ENCODE measurements around the gene MAML2. TPM values are rescaled to one million over a fixed set of nuclear protein-coding genes. Genes with fewer than 3 reads are reported as not detected.

The MAML2 gene
- total RNA-seq, 1 experiment from 2014 or later, result 2.7 TPM

DNA sequence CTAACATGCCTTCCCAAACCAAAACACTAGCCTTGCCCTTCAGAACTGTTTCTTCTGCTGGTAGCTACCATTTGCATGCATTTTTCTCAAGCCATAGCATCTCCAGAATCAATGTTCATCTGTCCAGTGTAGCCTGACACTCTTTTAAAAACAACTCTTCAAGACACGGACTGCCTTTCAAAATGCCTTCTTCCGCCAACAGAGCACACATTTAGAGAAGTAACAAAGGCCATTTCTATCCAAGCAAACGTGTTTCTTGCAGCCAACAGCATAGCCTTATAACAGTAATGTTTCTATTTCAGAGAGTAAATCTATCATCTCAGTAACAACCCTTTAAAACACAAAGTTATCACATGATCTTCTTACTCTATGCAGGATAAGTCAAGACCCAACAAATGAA, 275.8 kb downstream of the MAML2 start:
- no peak for DNase-seq
- no peak overlapping the region for H3K14ac ChIP-seq (ENCODE audit: insufficient read depth, low read length)

More for the DNA sequence above, 275.8 kb downstream of the MAML2 start:
- no peaks in the 10 kb centered on the region for H3K23me2 ChIP-seq (ENCODE audit: insufficient read length, low read depth, low read length, poor library complexity, severe bottlenecking)
- H2AK5ac ChIP-seq (ENCODE audit: insufficient read length, low read length), result no peak overlapping the region
- no peak overlapping the region for H3K9ac ChIP-seq (ENCODE audit: extremely low read depth, insufficient read length, low read length)
- no peak overlapping the region for H3T11ph ChIP-seq (ENCODE audit: low read length)
- H2AFZ ChIP-seq (ENCODE audit: low read length), result no peak overlapping the region
- H3K79me1 ChIP-seq (ENCODE audit: insufficient read depth, low read depth, low read length, poor library complexity, severe bottlenecking), result no peaks in the 10 kb centered on the region
- no peaks in the 10 kb centered on the region for H3K9me3 ChIP-seq (ENCODE audit: control insufficient read depth, low read depth, low read length)
- no peak overlapping the region for H2BK120ac ChIP-seq (ENCODE audit: low read depth, low read length, poor library complexity, severe bottlenecking)
- no peaks in the 10 kb centered on the region for H3K27me3 Mint-ChIP-seq (ENCODE audit: low read depth)
- peaks cover 0 to 3% of the 10 kb centered on the region in 2 experiments; a peak in 2 of 4 replicates for H3K4me1 Mint-ChIP-seq
- H3K36me3 Mint-ChIP-seq (ENCODE audit: insufficient read depth in 1 of 3, low read depth in 3 of 3), result no peaks in the 10 kb centered on the region
- TF ChIP-seq, protein P1, sequence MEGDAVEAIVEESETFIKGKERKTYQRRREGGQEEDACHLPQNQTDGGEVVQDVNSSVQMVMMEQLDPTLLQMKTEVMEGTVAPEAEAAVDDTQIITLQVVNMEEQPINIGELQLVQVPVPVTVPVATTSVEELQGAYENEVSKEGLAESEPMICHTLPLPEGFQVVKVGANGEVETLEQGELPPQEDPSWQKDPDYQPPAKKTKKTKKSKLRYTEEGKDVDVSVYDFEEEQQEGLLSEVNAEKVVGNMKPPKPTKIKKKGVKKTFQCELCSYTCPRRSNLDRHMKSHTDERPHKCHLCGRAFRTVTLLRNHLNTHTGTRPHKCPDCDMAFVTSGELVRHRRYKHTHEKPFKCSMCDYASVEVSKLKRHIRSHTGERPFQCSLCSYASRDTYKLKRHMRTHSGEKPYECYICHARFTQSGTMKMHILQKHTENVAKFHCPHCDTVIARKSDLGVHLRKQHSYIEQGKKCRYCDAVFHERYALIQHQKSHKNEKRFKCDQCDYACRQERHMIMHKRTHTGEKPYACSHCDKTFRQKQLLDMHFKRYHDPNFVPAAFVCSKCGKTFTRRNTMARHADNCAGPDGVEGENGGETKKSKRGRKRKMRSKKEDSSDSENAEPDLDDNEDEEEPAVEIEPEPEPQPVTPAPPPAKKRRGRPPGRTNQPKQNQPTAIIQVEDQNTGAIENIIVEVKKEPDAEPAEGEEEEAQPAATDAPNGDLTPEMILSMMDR (conservative IDR thresholded peaks at IDR 0.05), result no peak
- H3K4ac ChIP-seq (ENCODE audit: low read depth, low read length), result no peak overlapping the region
- no peak overlapping the region for H4K5ac ChIP-seq (ENCODE audit: insufficient read length, low read depth, low read length)
- H2BK20ac ChIP-seq (ENCODE audit: low read depth, low read length, poor library complexity, severe bottlenecking), result no peak overlapping the region
- no peak overlapping the region for H2BK12ac ChIP-seq (ENCODE audit: insufficient read length, low read depth, low read length)
- H4K91ac ChIP-seq (ENCODE audit: insufficient read length, low read depth, low read length), result no peak overlapping the region
- no peaks in the 10 kb centered on the region for H3K9me3 Mint-ChIP-seq
- WGBS (ENCODE audit: extremely low coverage, insufficient read length, low lambda C conversion rate), result no CpG with 5 or more reads among the region's 3 CpGs
- H2BK15ac ChIP-seq (ENCODE audit: low read depth, low read length), result no peak overlapping the region
- no peak overlapping the region for H3K18ac ChIP-seq (ENCODE audit: insufficient read length, low read depth, low read length)
- H3K27ac ChIP-seq (ENCODE audit: insufficient read length, low read depth, low read length), result no peak overlapping the region
- H3K27me3 ChIP-seq (ENCODE audit: insufficient read depth, low read length), result no peaks in the 10 kb centered on the region
- H3K23ac ChIP-seq (ENCODE audit: insufficient read length, low read depth, low read length), result no peak overlapping the region
- no peak overlapping the region for H2BK5ac ChIP-seq (ENCODE audit: insufficient read length, low read length)
- no peak overlapping the region for H3K4me2 ChIP-seq (ENCODE audit: insufficient read depth, insufficient read length, low read length)
- no peaks in the 10 kb centered on the region for H4K20me1 ChIP-seq (ENCODE audit: control insufficient read depth, insufficient read depth, insufficient read length)
- no peaks in the 10 kb centered on the region for H3K79me2 ChIP-seq (ENCODE audit: insufficient read depth, low read length)
- no peak overlapping the region for H3K27ac Mint-ChIP-seq
- H3K4me1 ChIP-seq (ENCODE audit: insufficient read depth, low read length), result no peaks in the 10 kb centered on the region; the same call in 1 of the 2 replicates
- no peak overlapping the region for H4K8ac ChIP-seq (replicated peaks; ENCODE audit: insufficient read length, low read depth, low read length)
- H3K4me3 Mint-ChIP-seq, result no peak overlapping the region
- no peak overlapping the region for H3K56ac ChIP-seq (ENCODE audit: insufficient read length, low read depth, low read length)
